Measurements from ENCODE around the gene FOXA3.

GRCh38 chr19:45870798-45871197, 6.7 kb downstream of the FOXA3 start:
- TF ChIP-seq, protein P1, sequence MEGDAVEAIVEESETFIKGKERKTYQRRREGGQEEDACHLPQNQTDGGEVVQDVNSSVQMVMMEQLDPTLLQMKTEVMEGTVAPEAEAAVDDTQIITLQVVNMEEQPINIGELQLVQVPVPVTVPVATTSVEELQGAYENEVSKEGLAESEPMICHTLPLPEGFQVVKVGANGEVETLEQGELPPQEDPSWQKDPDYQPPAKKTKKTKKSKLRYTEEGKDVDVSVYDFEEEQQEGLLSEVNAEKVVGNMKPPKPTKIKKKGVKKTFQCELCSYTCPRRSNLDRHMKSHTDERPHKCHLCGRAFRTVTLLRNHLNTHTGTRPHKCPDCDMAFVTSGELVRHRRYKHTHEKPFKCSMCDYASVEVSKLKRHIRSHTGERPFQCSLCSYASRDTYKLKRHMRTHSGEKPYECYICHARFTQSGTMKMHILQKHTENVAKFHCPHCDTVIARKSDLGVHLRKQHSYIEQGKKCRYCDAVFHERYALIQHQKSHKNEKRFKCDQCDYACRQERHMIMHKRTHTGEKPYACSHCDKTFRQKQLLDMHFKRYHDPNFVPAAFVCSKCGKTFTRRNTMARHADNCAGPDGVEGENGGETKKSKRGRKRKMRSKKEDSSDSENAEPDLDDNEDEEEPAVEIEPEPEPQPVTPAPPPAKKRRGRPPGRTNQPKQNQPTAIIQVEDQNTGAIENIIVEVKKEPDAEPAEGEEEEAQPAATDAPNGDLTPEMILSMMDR (conservative IDR thresholded peaks at IDR 0.05; ENCODE audit: low read length) = no peak
- TF ChIP-seq EZH2phosphoT487 (IDR thresholded peaks at IDR 0.05; ENCODE audit: borderline replicate concordance, low read depth, low read length) = no peak

Measured in OCI-LY7 (cell line).